Measurements from ENCODE around the gene RAD9A.
A peak's percentile ranks its signal among the peaks of the same experiment; 100 is the strongest.
"Not testable (repeated sequence)": the region's sequence is repeated elsewhere in the genome, so short reads cannot be mapped to it uniquely, and the experiment has no call there.

The RAD9A gene

GRCh38 chr11:67397986-67398660, 6.3 kb downstream of the RAD9A start:
- H3K4me1 ChIP-seq (ENCODE audit: control insufficient read depth in 1 of 2, insufficient read depth in 1 of 2, low read depth in 1 of 2, low read length in 1 of 2) = peaks cover 51% of the 10 kb centered on the region in 2 experiments

GRCh38 chr11:67398661-67399563, 7.1 kb downstream of the RAD9A start:
- H3K4me1 ChIP-seq (ENCODE audit: control insufficient read depth in 1 of 2, insufficient read depth in 1 of 2, low read depth in 1 of 2, low read length in 1 of 2) = peaks cover 53 to 58% of the 10 kb centered on the region in 2 experiments
- no peaks in the 10 kb centered on the region for H3K9me3 ChIP-seq
- no peaks in the 10 kb centered on the region for H3K27me3 ChIP-seq
- no peak for TF ChIP-seq CTCF (IDR thresholded peaks at IDR 0.05)
- peaks cover 56% of the 10 kb centered on the region for H3K36me3 ChIP-seq
- H3K4me3 ChIP-seq (ENCODE audit: low read depth in 1 of 2, low read length in 1 of 2) = no peak overlapping the region
- peak overlapping the region; percentile 54 for H3K27ac ChIP-seq

More at GRCh38 chr11:67397986-67398660, 6.3 kb downstream of the RAD9A start:
- Histone ChIP-seq H3K4me3 (ENCODE audit: low read depth in 1 of 2, low read length in 1 of 2) (no peak overlapping the region), H3K27me3 (no peaks in the 10 kb centered on the region), H3K9me3 (no peaks in the 10 kb centered on the region), H3K36me3 (peaks cover 60% of the 10 kb centered on the region), H3K27ac (peak overlapping the region; percentile 54)
- TF ChIP-seq CTCF (IDR thresholded peaks at IDR 0.05) = no peak

GRCh38 chr11:67400251-67400941, 8.6 kb downstream of the RAD9A start:
- TF ChIP-seq CTCF (IDR thresholded peaks at IDR 0.05) = no peak
- Histone ChIP-seq H3K9me3 (no peaks in the 10 kb centered on the region), H3K4me3 (ENCODE audit: low read depth in 1 of 2, low read length in 1 of 2) (peak overlapping the region; percentile 89 to 96), H3K27me3 (no peaks in the 10 kb centered on the region), H3K27ac (peak overlapping the region; percentile 98), H3K4me1 (ENCODE audit: control insufficient read depth in 1 of 2, insufficient read depth in 1 of 2, low read depth in 1 of 2, low read length in 1 of 2) (peaks cover 66 to 69% of the 10 kb centered on the region in 2 experiments), H3K36me3 (peaks cover 58% of the 10 kb centered on the region)

- peaks cover 58% of the 10 kb centered on the region for H3K36me3 ChIP-seq
- peak overlapping the region; percentile 98 for H3K27ac ChIP-seq
- H3K9me3 ChIP-seq = no peaks in the 10 kb centered on the region
- H3K27me3 ChIP-seq = no peaks in the 10 kb centered on the region
- peak overlapping the region; percentile 89 to 96 for H3K4me3 ChIP-seq (ENCODE audit: low read depth in 1 of 2, low read length in 1 of 2)
- H3K4me1 ChIP-seq (ENCODE audit: control insufficient read depth in 1 of 2, insufficient read depth in 1 of 2, low read depth in 1 of 2, low read length in 1 of 2) = peaks cover 73 to 75% of the 10 kb centered on the region in 2 experiments
- TF ChIP-seq CTCF (IDR thresholded peaks at IDR 0.05) = no peak
Observed at GRCh38 chr11:67400942-67401494, 9.2 kb downstream of the RAD9A start.

GRCh38 chr11:67401495-67402191, 9.9 kb downstream of the RAD9A start, which contains the start of gene PPP1CA:
PPP1CA (minus strand) TSS chr11:67401858; CDS start chr11:67401782, 76 bp downstream.
- Histone ChIP-seq H3K9me3 (no peaks in the 10 kb centered on the region), H3K27ac (peak within 1 kb of the TSS; percentile 98), H3K4me3 (ENCODE audit: low read depth in 1 of 2, low read length in 1 of 2) (peak within 1 kb of the TSS; percentile 89 to 96), H3K4me1 (ENCODE audit: control insufficient read depth in 1 of 2, insufficient read depth in 1 of 2, low read depth in 1 of 2, low read length in 1 of 2) (peaks cover 77 to 78% of the 10 kb centered on the region in 2 experiments), H3K36me3 (peaks cover 58% of the 10 kb centered on the region), H3K27me3 (no peaks in the 10 kb centered on the region)
- peak; percentile 96 for TF ChIP-seq CTCF (IDR thresholded peaks at IDR 0.05)

GRCh38 chr11:67402192-67402839, 10.5 kb downstream of the RAD9A start:
- Histone ChIP-seq H3K4me3 (ENCODE audit: low read depth in 1 of 2, low read length in 1 of 2) (peak overlapping the region; percentile 79 to 89), H3K27ac (peak overlapping the region; percentile 98), H3K36me3 (peaks cover 58% of the 10 kb centered on the region), H3K4me1 (ENCODE audit: control insufficient read depth in 1 of 2, insufficient read depth in 1 of 2, low read depth in 1 of 2, low read length in 1 of 2) (peaks cover 78 to 79% of the 10 kb centered on the region in 2 experiments)
- not testable (repeated sequence) for H3K9me3 ChIP-seq, H3K27me3 ChIP-seq

GRCh38 chr11:67403085-67403484, 11.3 kb downstream of the RAD9A start:
- H3K27ac ChIP-seq = peak overlapping the region; percentile 98
- H3K4me3 ChIP-seq (ENCODE audit: low read depth in 1 of 2, low read length in 1 of 2) = peak overlapping the region; percentile 77 to 89
- H3K4me1 ChIP-seq (ENCODE audit: control insufficient read depth in 1 of 2, insufficient read depth in 1 of 2, low read depth in 1 of 2, low read length in 1 of 2) = peaks cover 79 to 80% of the 10 kb centered on the region in 2 experiments
- not testable (repeated sequence) for H3K27me3 ChIP-seq, H3K9me3 ChIP-seq
- peaks cover 58% of the 10 kb centered on the region for H3K36me3 ChIP-seq

Data from neutrophil (primary cell).